HepG2 (cell line): ENCODE results near the gene SMDT1. TPM values are rescaled to one million over a fixed set of nuclear protein-coding genes. Genes with fewer than 3 reads are reported as not detected.
A peak's percentile ranks its signal among the peaks of the same experiment; 100 is the strongest.

Experiments used
- ATAC-seq: fragments of 200-7000 bp; cut with Tn5 transposase; 3 replicates; pipeline ENCODE4 v1.9.1; 2020; ENCODE audit warnings: mild to moderate bottlenecking, moderate library complexity
- BruUV-seq: library from RNA; stranded (reverse); fragments of 400-500 nt; replicated peaks from 2 replicates; lab custom pipeline; 2021; lab: Mats Ljungman, UMichigan
- CTCF ChIA-PET: fragments of 300-600 bp; formaldehyde crosslinking; extraction: SDS; loops from one replicate; lab custom pipeline; 2021; ENCODE audit warnings: low total read pairs, inconsistent platforms, low intra/inter-chr PET ratio; lab: Yijun Ruan, JAX
- POLR2A ChIA-PET: fragments of 350-600 bp; sonication (Branson Sonifier 250); formaldehyde crosslinking; loops from one replicate; lab custom pipeline; 2020; ENCODE audit warnings: antibody characterized with exemption, inconsistent platforms; lab: Yijun Ruan, JAX
- DNase-seq: peaks from one replicate; pipeline ENCODE4 v3.0.0-alpha.2; 2015; ENCODE audit warnings: low spot score
- FAIRE-seq: peaks from 3 replicates; lab custom pipeline; 2011; peaks lifted over from hg19 to GRCh38; lab: Jason Lieb, UNC
- H2AFZ ChIP-seq: one replicate; pipeline ENCODE4 v1.6.1; 2011; ENCODE audit warnings: low read length, inconsistent platforms
- H3K27ac ChIP-seq: fragments of 300-600 bp; 3 replicates; pipeline ENCODE4 v1.8.0; 2011; ENCODE audit warnings: mixed run types, mild to moderate bottlenecking, mixed read lengths, low read length, inconsistent platforms; ENCODE audit not compliant: insufficient read depth; ENCODE audit errors: extremely low read length
- H3K27me3 ChIP-seq, 2 experiments: fragments of 200-600 bp in 1 of 2; 2 replicates in 1 of 2; 3 replicates in 1 of 2; pipeline versions ENCODE4 v1.6.0 to v1.8.0; 2011; ENCODE audit warnings: low read length in 2 of 2, mild to moderate bottlenecking in 2 of 2, moderate library complexity in 2 of 2, inconsistent platforms in 1 of 2; ENCODE audit not compliant: insufficient read depth in 2 of 2, control insufficient read depth in 1 of 2
- H3K36me3 ChIP-seq, 2 experiments: fragments of 200-600 bp in 1 of 2; replicated peaks in 1 of 2; 2 replicates in 1 of 2; 3 replicates in 1 of 2; pipeline versions ENCODE4 v1.5.1 to v1.8.0; 2011; ENCODE audit warnings: low read length in 2 of 2, inconsistent platforms in 1 of 2; ENCODE audit not compliant: insufficient read depth in 2 of 2, control insufficient read depth in 1 of 2
- H3K4me1 ChIP-seq: 2 replicates; pipeline ENCODE4 v1.5.1; 2012; ENCODE audit warnings: low read length, inconsistent platforms; ENCODE audit not compliant: insufficient read depth
- H3K4me2 ChIP-seq: 2 replicates; pipeline ENCODE4 v1.6.0; 2011; ENCODE audit warnings: low read depth, low read length, inconsistent platforms
- H3K4me3 ChIP-seq, 3 experiments: fragments of 200-600 bp in 1 of 3; sonication (generic), shearing (Covaris generic) in 1 of 3; replicated peaks in 1 of 3; 2 replicates each; pipeline ENCODE4 v1.5.1; 2011 to 2016; ENCODE audit warnings: low read length in 3 of 3, inconsistent platforms in 2 of 3, low read depth in 2 of 3, mild to moderate bottlenecking in 2 of 3, control low read depth in 1 of 3, mixed read lengths in 1 of 3; ENCODE audit not compliant: insufficient read depth in 1 of 3
- H3K79me2 ChIP-seq: one replicate; pipeline ENCODE4 v1.6.1; 2011; ENCODE audit warnings: low read length, inconsistent platforms; ENCODE audit not compliant: insufficient read depth
- H3K9ac ChIP-seq: 2 replicates; pipeline ENCODE4 v1.6.0; 2011; ENCODE audit warnings: mild to moderate bottlenecking, low read depth, low read length, inconsistent platforms; ENCODE audit not compliant: insufficient read depth
- H3K9me3 ChIP-seq: 2 replicates; pipeline ENCODE4 v1.5.1; 2012; ENCODE audit warnings: mild to moderate bottlenecking, low read length
- H4K20me1 ChIP-seq: 2 replicates; pipeline ENCODE4 v1.6.0; 2011; ENCODE audit warnings: inconsistent platforms, mild to moderate bottlenecking, low read length, moderate library complexity; ENCODE audit not compliant: insufficient read depth
- DNMT3B ChIP-seq: conservative IDR thresholded peaks from 2 replicates; pipeline ENCODE4 v1.6.1; 2016; ENCODE audit warnings: missing biosample characterization, control low read depth
- JUND ChIP-seq: sonication (generic); formaldehyde crosslinking; IDR thresholded peaks from 2 replicates; pipeline ENCODE4 v1.8.0; 2022; ENCODE audit warnings: mild to moderate bottlenecking, missing genetic modification reagents
- MAFF ChIP-seq: IDR thresholded peaks from 2 replicates; pipeline ENCODE4 v1.6.1; 2011; ENCODE audit warnings: low read depth, low read length, improper control_type of control experiment
- MAFK ChIP-seq, 2 experiments: IDR thresholded peaks in 1 of 2; conservative IDR thresholded peaks in 1 of 2; 2 replicates each; pipeline ENCODE4 v1.6.1; 2011; ENCODE audit warnings: improper control_type of control experiment in 2 of 2, low read length in 2 of 2
- SNRNP70 ChIP-seq: fragments of 200-400 bp; formaldehyde crosslinking; IDR thresholded peaks from 2 replicates; pipeline ENCODE4 v1.6.1; 2017; ENCODE audit warnings: mild to moderate bottlenecking, low read depth, low read length, moderate library complexity
- ZNF180 ChIP-seq: sonication (generic); formaldehyde crosslinking; IDR thresholded peaks from 2 replicates; pipeline ENCODE4 v1.4.0; 2020; ENCODE audit warnings: low read depth, missing genetic modification reagents, borderline replicate concordance
- ZNF614 ChIP-seq: IDR thresholded peaks from 2 replicates; pipeline ENCODE4 v1.6.1; 2018; ENCODE audit warnings: missing biosample characterization, missing genetic modification reagents, inconsistent platforms, borderline replicate concordance
- WGBS: methylation state at CpG from one replicate; pipeline ENCODE4 v1.1.6; 2017; ENCODE audit warnings: low lambda C conversion rate; 5-methylcytosine and 5-hydroxymethylcytosine counted together
- in situ Hi-C: cut with HindIII; loops from 2 replicates; pipeline ENCODE4 v1.10.0; 2017; ENCODE audit warnings: low pct_unique_long_range_greater_than_20kb; ENCODE audit not compliant: extremely low pct_ligation_motif_present
- intact Hi-C: fragments of 100-400 bp; cut with micrococcal nuclease; formaldehyde crosslinking; loops from one replicate; pipeline ENCODE4 v1.10.0; 2022; ENCODE audit not compliant: unreplicated experiment
- polyA plus RNA-seq, 8 experiments: library from polyadenylated mRNA; depleted of rRNA in 3 of 8; stranded (reverse) in 7 of 8; unstranded in 1 of 8; fragments of >200 nt; fragmentation: Illumina TruSeq in 4 of 8; extraction: Trizol in 4 of 8; gene quantifications; 2 replicates each; pipeline versions ENCODE4 v1.2.1 to v1.2.3, GENCODE V29; 2011 to 2016; ENCODE audit warnings: low read depth in 4 of 8, missing spikeins in 1 of 8, mixed read lengths in 1 of 8; ENCODE audit not compliant: insufficient read depth in 1 of 8
- total RNA-seq, 5 experiments: library from RNA; depleted of rRNA; stranded (reverse); fragments of >200 nt; fragmentation: Illumina TruSeq; extraction: Trizol; gene quantifications; 2 replicates each; pipeline ENCODE4 v1.2.3, GENCODE V29; 2016; ENCODE audit warnings: low read depth in 1 of 5
- TF ChIP-seq, protein P1 (sequence below): IDR thresholded peaks from 2 replicates; pipeline ENCODE4 v1.6.1; 2016; ENCODE audit warnings: low read depth, borderline replicate concordance
- TF ChIP-seq, protein P2 (sequence below): sonication (generic); formaldehyde crosslinking; IDR thresholded peaks from 2 replicates; pipeline ENCODE4 v1.4.0; 2020; ENCODE audit warnings: missing genetic modification reagents
- TF ChIP-seq, protein P3 (sequence below): sonication (generic); formaldehyde crosslinking; IDR thresholded peaks from 2 replicates; pipeline ENCODE4 v1.4.0; 2020; ENCODE audit warnings: mild to moderate bottlenecking, missing genetic modification reagents
- TF ChIP-seq, protein P4 (sequence below): sonication (generic); formaldehyde crosslinking; conservative IDR thresholded peaks from 2 replicates; pipeline ENCODE4 v1.8.0; 2022; ENCODE audit warnings: low read depth, missing genetic modification reagents

The SMDT1 gene
- total and polyA plus RNA-seq, 2 of the 13 experiments (the other 11 are each of a cell fraction or from before 2014, with no cell fraction given) = 8.3 to 26.6 TPM

DNA sequence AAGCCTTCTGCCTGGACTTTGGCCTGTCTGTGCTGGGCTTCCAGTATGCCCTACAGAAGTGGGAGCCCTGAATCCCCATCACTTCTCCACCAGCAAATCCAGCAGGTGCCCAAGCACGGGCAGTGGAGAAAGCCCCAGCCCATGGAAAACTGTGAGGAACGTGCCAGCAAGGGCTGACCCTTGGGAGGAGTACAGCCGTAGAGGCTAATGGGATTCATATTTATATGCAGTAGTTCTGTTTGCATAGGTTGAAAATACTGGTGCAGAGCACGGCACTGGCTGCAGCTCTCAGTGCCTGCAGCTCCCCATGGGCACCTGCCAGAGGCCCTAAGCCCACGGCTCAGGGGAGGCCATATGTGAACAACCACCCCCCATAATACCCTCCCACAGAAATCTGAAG is 19.0 kb upstream of the SMDT1 start:
- CTCF ChIA-PET = no interaction called here

DNA sequence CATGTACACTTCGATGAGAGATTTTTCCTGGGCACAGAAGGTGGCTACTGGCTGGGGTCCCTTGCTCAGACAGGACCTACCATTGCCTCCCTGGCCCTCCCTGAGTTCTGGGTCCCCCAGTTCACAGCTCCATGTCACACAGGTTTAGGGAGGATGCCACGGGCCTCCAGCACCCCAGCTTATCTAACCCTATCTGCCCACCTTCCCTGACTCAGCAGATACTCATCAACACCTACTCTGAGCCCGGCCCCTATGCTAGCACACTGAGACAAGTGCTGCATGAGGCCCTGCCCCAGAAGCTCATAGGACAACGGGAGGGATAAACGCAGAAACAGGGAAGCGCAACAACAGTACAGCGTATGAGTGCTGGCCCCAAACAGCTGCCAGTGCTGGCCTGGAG is 18.5 kb upstream of the SMDT1 start:
- CTCF ChIA-PET = no interaction called here
- Histone ChIP-seq H3K4me3 (no peak overlapping the region), H3K9ac (no peak overlapping the region), H3K27ac (no peak overlapping the region), H3K27me3 (no peaks in the 10 kb centered on the region), H3K9me3 (peaks cover 11% of the 10 kb centered on the region), H4K20me1 (no peaks in the 10 kb centered on the region), H3K79me2 (no peaks in the 10 kb centered on the region), H2AFZ (no peak overlapping the region), H3K36me3 (peaks cover 8 to 12% of the 10 kb centered on the region in 2 experiments; a peak in 3 of 5 replicates), H3K4me2 (no peak overlapping the region), H3K4me1 (peaks cover 11% of the 10 kb centered on the region)
- ATAC-seq (no peak), DNase-seq (no peak), FAIRE-seq (no peak)
- POLR2A ChIA-PET = no interaction called here
- intact Hi-C loops = no loop called here
- BruUV-seq = no TSS peak
- in situ Hi-C loops = no loop called here
- 100% methylated on average over 5 of the region's 7 CpGs for WGBS
- TF ChIP-seq SNRNP70 = no peak
- TF ChIP-seq ZNF180 = no peak
- TF ChIP-seq, protein P1, sequence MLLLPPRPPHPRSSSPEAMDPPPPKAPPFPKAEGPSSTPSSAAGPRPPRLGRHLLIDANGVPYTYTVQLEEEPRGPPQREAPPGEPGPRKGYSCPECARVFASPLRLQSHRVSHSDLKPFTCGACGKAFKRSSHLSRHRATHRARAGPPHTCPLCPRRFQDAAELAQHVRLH (CRISPR knock-in tag) = no peak
- TF ChIP-seq, protein P2, sequence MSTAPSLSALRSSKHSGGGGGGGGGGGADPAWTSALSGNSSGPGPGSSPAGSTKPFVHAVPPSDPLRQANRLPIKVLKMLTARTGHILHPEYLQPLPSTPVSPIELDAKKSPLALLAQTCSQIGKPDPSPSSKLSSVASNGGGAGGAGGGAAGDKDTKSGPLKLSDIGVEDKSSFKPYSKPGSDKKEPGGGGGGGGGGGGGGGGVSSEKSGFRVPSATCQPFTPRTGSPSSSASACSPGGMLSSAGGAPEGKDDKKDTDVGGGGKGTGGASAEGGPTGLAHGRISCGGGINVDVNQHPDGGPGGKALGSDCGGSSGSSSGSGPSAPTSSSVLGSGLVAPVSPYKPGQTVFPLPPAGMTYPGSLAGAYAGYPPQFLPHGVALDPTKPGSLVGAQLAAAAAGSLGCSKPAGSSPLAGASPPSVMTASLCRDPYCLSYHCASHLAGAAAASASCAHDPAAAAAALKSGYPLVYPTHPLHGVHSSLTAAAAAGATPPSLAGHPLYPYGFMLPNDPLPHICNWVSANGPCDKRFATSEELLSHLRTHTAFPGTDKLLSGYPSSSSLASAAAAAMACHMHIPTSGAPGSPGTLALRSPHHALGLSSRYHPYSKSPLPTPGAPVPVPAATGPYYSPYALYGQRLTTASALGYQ (CRISPR knock-in tag) = no peak
- peak; percentile 7 to 68; a peak in 2 of 4 replicates for TF ChIP-seq MAFK (conservative IDR thresholded peaks at IDR 0.05 in 1 of 2, IDR thresholded peaks at IDR 0.05 in 1 of 2; ENCODE audit: low read length in 2 of 2)
- no peak for TF ChIP-seq DNMT3B (CRISPR knock-in tag)
- no peak for TF ChIP-seq JUND (CRISPR knock-in tag)
- TF ChIP-seq MAFF = 0 out of 2 replicates have a peak, but pooled peaks have one; percentile 8
- TF ChIP-seq, protein P3, sequence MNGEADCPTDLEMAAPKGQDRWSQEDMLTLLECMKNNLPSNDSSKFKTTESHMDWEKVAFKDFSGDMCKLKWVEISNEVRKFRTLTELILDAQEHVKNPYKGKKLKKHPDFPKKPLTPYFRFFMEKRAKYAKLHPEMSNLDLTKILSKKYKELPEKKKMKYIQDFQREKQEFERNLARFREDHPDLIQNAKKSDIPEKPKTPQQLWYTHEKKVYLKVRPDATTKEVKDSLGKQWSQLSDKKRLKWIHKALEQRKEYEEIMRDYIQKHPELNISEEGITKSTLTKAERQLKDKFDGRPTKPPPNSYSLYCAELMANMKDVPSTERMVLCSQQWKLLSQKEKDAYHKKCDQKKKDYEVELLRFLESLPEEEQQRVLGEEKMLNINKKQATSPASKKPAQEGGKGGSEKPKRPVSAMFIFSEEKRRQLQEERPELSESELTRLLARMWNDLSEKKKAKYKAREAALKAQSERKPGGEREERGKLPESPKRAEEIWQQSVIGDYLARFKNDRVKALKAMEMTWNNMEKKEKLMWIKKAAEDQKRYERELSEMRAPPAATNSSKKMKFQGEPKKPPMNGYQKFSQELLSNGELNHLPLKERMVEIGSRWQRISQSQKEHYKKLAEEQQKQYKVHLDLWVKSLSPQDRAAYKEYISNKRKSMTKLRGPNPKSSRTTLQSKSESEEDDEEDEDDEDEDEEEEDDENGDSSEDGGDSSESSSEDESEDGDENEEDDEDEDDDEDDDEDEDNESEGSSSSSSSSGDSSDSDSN (CRISPR knock-in tag) = no peak

More for the DNA sequence above, 19.0 kb upstream of the SMDT1 start:
- H3K4me1 ChIP-seq = peaks cover 11% of the 10 kb centered on the region
- no TSS peak for BruUV-seq
- in situ Hi-C loops (no loop called here), intact Hi-C loops (no loop called here)
- H4K20me1 ChIP-seq = no peaks in the 10 kb centered on the region
- no peak overlapping the region for H3K4me3 ChIP-seq
- peaks cover 7 to 12% of the 10 kb centered on the region in 2 experiments; a peak in 3 of 5 replicates for H3K36me3 ChIP-seq
- no peak overlapping the region for H3K9ac ChIP-seq
- no peak overlapping the region for H3K4me2 ChIP-seq
- ATAC-seq = no peak
- WGBS = 89% methylated on average over 3 of the region's 5 CpGs
- no peak overlapping the region for H2AFZ ChIP-seq
- DNase-seq = no peak
- no peak for TF ChIP-seq ZNF614 (CRISPR knock-in tag)
- TF ChIP-seq, protein P4, sequence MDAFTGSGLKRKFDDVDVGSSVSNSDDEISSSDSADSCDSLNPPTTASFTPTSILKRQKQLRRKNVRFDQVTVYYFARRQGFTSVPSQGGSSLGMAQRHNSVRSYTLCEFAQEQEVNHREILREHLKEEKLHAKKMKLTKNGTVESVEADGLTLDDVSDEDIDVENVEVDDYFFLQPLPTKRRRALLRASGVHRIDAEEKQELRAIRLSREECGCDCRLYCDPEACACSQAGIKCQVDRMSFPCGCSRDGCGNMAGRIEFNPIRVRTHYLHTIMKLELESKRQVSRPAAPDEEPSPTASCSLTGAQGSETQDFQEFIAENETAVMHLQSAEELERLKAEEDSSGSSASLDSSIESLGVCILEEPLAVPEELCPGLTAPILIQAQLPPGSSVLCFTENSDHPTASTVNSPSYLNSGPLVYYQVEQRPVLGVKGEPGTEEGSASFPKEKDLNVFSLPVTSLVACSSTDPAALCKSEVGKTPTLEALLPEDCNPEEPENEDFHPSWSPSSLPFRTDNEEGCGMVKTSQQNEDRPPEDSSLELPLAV (CRISPR knock-in tag) = no peak
- POLR2A ChIA-PET = no interaction called here
- H3K27ac ChIP-seq = no peak overlapping the region
- no peaks in the 10 kb centered on the region for H3K79me2 ChIP-seq
- H3K27me3 ChIP-seq = no peaks in the 10 kb centered on the region
- FAIRE-seq = no peak
- peaks cover 11% of the 10 kb centered on the region for H3K9me3 ChIP-seq
